HepG2 (cell line): ENCODE measurements around the gene SMIM36. TPM values are rescaled to one million over a fixed set of nuclear protein-coding genes. Genes with fewer than 3 reads are reported as not detected.
A peak's percentile ranks its signal among the peaks of the same experiment; 100 is the strongest.

Experiments used
- HDAC1 ChIP-seq: sonication (generic); formaldehyde crosslinking; IDR thresholded peaks from 2 replicates; pipeline ENCODE4 v1.5.1; 2020; ENCODE audit warnings: mild to moderate bottlenecking, missing genetic modification reagents
- HIVEP1 ChIP-seq: sonication (generic); formaldehyde crosslinking; IDR thresholded peaks from 2 replicates; pipeline ENCODE4 v1.4.0; 2020; ENCODE audit warnings: mild to moderate bottlenecking, missing genetic modification reagents
- KMT2B ChIP-seq: IDR thresholded peaks from 2 replicates; pipeline ENCODE4 v1.6.1; 2016; ENCODE audit warnings: missing genetic modification reagents, missing compliant biosample characterization
- SCMH1 ChIP-seq: sonication (generic); formaldehyde crosslinking; IDR thresholded peaks from 2 replicates; pipeline ENCODE4 v1.9.0; 2021; ENCODE audit warnings: missing genetic modification reagents, mild to moderate bottlenecking, borderline replicate concordance
- TEAD2 ChIP-seq: sonication (generic); formaldehyde crosslinking; IDR thresholded peaks from 2 replicates; pipeline ENCODE4 v1.9.0; 2021; ENCODE audit warnings: missing genetic modification reagents
- ZNF329 ChIP-seq: sonication (generic); formaldehyde crosslinking; IDR thresholded peaks from 2 replicates; pipeline ENCODE4 v1.9.0; 2021; ENCODE audit warnings: low read depth, mild to moderate bottlenecking, missing genetic modification reagents
- ZNF816 ChIP-seq: sonication (generic); formaldehyde crosslinking; IDR thresholded peaks from 2 replicates; pipeline ENCODE4 v1.8.0; 2022; ENCODE audit warnings: missing genetic modification reagents, mild to moderate bottlenecking, borderline replicate concordance
- polyA plus RNA-seq, 8 experiments: library from polyadenylated mRNA; depleted of rRNA in 3 of 8; stranded (reverse) in 7 of 8; unstranded in 1 of 8; fragments of >200 nt; fragmentation: Illumina TruSeq in 4 of 8; extraction: Trizol in 4 of 8; gene quantifications; 2 replicates each; pipeline versions ENCODE4 v1.2.1 to v1.2.3, GENCODE V29; 2011 to 2016; ENCODE audit warnings: low read depth in 4 of 8, missing spikeins in 1 of 8, mixed read lengths in 1 of 8; ENCODE audit not compliant: insufficient read depth in 1 of 8
- total RNA-seq, 5 experiments: library from RNA; depleted of rRNA; stranded (reverse); fragments of >200 nt; fragmentation: Illumina TruSeq; extraction: Trizol; gene quantifications; 2 replicates each; pipeline ENCODE4 v1.2.3, GENCODE V29; 2016; ENCODE audit warnings: low read depth in 1 of 5
- TF ChIP-seq, protein P1 (sequence below): sonication (generic); formaldehyde crosslinking; IDR thresholded peaks from 2 replicates; pipeline ENCODE4 v1.4.0; 2020; ENCODE audit warnings: mild to moderate bottlenecking, missing genetic modification reagents
- TF ChIP-seq, protein P2 (sequence below): sonication (generic); formaldehyde crosslinking; IDR thresholded peaks from 2 replicates; pipeline ENCODE4 v1.4.0; 2020; ENCODE audit warnings: mild to moderate bottlenecking, missing genetic modification reagents
- TF ChIP-seq, protein P3 (sequence below): sonication (generic); formaldehyde crosslinking; IDR thresholded peaks from 2 replicates; pipeline ENCODE4 v1.5.1; 2020; ENCODE audit warnings: mild to moderate bottlenecking, missing genetic modification reagents, moderate library complexity
- TF ChIP-seq, protein P4 (sequence below): sonication (generic); formaldehyde crosslinking; IDR thresholded peaks from 2 replicates; pipeline ENCODE4 v1.8.1; 2023; ENCODE audit warnings: missing genetic modification reagents, mild to moderate bottlenecking, borderline replicate concordance
- TF ChIP-seq, protein P5 (sequence below): sonication (generic); formaldehyde crosslinking; IDR thresholded peaks from 2 replicates; pipeline ENCODE4 v1.8.0; 2023; ENCODE audit warnings: mild to moderate bottlenecking, missing genetic modification reagents
- TF ChIP-seq, protein P6 (sequence below): IDR thresholded peaks from 2 replicates; pipeline ENCODE4 v1.6.1; 2016; ENCODE audit warnings: missing compliant biosample characterization, missing genetic modification reagents, borderline replicate concordance
- TF ChIP-seq, protein P7 (sequence below): sonication (generic); formaldehyde crosslinking; IDR thresholded peaks from 2 replicates; pipeline ENCODE4 v1.8.0; 2022; ENCODE audit warnings: missing genetic modification reagents, low read depth, mild to moderate bottlenecking, borderline replicate concordance

Gene SMIM36
- total and polyA plus RNA-seq, 2 of the 13 experiments (the other 11 are each of a cell fraction or from before 2014, with no cell fraction given), result not detected

DNA sequence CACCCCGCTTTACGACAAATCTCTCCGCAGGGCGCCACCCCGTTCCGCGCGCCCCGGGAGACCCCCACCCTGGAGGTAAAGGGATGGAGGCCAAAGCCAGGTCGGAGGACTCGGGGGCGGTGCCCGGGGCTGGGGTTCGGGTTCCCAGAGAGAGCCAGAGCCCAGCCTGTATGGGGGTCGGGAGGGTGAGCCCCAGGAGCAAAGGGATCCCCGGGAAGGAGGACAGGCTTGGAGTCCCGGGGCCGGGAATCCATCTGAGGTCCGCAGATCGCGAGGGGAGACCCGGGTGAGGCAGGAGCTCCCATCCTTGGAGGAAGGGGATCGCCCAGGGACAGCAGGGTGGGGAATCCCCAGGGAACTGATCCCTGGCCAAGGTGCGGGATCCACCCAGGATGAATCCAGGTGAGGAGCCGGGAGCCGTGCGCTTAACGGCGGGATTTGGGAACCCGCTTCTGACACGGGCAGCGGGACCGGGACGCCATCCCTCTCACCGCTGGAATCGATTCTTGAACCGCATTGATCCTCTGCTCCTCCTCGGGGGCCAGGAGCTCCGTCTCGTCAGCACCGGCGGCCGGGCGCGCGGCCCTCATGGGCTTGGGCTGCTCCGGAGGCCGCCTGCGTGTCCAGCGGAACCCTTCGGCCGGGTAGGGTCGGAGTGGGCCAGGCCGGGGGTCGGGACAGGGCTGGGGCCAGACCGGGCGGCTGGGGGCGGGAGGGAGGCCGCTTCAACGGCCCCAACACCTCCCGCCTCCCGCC lies 89.9 kb downstream of the SMIM36 start, which contains the start of gene MMD (continued):
- TF ChIP-seq, protein P1, sequence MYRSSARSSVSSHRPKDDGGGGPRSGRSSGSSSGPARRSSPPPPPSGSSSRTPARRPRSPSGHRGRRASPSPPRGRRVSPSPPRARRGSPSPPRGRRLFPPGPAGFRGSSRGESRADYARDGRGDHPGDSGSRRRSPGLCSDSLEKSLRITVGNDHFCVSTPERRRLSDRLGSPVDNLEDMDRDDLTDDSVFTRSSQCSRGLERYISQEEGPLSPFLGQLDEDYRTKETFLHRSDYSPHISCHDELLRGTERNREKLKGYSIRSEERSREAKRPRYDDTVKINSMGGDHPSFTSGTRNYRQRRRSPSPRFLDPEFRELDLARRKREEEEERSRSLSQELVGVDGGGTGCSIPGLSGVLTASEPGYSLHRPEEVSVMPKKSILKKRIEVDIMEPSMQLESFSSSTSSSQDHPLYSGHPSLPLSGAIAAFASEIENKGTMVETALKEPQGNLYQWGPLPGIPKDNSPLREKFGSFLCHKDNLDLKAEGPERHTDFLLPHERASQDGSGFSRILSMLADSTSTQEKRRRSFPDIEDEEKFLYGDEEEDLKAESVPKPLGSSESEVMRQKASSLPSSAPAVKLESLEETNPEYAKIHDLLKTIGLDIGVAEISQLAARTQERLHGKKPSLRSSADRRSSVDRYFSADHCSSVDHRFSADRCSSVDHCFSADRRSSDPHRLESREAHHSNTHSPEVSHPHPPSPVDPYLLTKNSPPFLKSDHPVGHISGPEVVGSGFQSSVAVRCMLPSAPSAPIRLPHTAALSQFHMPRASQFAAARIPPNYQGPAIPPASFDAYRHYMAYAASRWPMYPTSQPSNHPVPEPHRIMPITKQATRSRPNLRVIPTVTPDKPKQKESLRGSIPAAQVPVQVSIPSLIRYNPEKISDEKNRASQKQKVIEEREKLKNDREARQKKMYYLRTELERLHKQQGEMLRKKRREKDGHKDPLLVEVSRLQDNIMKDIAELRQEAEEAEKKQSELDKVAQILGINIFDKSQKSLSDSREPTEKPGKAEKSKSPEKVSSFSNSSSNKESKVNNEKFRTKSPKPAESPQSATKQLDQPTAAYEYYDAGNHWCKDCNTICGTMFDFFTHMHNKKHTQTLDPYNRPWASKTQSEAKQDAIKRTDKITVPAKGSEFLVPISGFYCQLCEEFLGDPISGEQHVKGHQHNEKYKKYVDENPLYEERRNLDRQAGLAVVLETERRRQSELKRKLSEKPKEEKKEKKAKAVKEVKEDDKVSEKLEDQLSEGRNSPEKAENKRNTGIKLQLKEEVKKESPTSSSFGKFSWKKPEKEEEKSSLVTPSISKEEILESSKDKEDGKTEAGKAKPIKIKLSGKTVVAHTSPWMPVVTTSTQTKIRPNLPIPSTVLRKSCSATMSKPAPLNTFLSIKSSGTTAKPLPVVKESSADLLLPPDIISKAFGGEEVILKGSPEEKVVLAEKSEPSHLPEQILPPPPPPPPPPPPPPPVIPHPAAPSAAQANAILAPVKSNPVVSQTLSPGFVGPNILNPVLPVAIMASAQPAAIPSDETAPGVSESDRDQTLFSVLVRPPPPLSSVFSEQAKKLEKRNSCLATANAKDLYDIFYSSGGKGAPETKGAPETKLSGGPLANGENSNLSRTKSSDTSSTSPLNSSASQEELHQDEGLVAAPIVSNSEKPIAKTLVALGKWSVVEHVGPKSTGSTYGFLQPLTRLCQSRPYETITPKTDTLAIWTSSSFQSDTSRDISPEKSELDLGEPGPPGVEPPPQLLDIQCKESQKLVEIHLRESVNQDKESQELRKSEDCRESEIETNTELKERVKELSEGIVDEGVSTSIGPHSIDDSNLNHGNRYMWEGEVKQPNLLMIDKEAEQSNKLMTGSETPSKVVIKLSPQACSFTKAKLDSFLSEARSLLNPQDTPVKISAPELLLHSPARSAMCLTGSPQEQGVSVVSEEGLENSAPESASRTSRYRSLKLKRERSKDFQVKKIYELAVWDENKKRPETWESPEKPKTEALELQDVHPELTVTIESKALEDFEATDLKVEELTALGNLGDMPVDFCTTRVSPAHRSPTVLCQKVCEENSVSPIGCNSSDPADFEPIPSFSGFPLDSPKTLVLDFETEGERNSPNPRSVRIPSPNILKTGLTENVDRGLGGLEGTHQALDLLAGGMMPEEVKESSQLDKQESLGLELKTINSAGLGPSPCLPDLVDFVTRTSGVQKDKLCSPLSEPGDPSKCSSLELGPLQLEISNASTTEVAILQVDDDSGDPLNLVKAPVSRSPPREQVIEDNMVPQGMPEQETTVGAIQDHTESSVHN, result peak; percentile 54; the same call in 1 of the 2 replicates
- no peak for TF ChIP-seq SCMH1 (CRISPR knock-in tag)
- TF ChIP-seq KMT2B (CRISPR knock-in tag), result no peak; the same call in 1 of the 2 replicates
- TF ChIP-seq, protein P2, sequence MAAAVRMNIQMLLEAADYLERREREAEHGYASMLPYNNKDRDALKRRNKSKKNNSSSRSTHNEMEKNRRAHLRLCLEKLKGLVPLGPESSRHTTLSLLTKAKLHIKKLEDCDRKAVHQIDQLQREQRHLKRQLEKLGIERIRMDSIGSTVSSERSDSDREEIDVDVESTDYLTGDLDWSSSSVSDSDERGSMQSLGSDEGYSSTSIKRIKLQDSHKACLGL (CRISPR knock-in tag), result peak; percentile 51; the same call in 1 of the 2 replicates
- TF ChIP-seq HIVEP1, result peak; percentile 68
- TF ChIP-seq ZNF816 (CRISPR knock-in tag), result peak; percentile 85; the same call in 1 of the 2 replicates
- TF ChIP-seq, protein P3, sequence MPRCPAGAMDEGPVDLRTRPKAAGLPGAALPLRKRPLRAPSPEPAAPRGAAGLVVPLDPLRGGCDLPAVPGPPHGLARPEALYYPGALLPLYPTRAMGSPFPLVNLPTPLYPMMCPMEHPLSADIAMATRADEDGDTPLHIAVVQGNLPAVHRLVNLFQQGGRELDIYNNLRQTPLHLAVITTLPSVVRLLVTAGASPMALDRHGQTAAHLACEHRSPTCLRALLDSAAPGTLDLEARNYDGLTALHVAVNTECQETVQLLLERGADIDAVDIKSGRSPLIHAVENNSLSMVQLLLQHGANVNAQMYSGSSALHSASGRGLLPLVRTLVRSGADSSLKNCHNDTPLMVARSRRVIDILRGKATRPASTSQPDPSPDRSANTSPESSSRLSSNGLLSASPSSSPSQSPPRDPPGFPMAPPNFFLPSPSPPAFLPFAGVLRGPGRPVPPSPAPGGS (CRISPR knock-in tag), result no peak; the same call in 1 of the 2 replicates
- TF ChIP-seq, protein P4, sequence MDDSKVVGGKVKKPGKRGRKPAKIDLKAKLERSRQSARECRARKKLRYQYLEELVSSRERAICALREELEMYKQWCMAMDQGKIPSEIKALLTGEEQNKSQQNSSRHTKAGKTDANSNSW (CRISPR knock-in tag), result no peak
- TF ChIP-seq, protein P5, sequence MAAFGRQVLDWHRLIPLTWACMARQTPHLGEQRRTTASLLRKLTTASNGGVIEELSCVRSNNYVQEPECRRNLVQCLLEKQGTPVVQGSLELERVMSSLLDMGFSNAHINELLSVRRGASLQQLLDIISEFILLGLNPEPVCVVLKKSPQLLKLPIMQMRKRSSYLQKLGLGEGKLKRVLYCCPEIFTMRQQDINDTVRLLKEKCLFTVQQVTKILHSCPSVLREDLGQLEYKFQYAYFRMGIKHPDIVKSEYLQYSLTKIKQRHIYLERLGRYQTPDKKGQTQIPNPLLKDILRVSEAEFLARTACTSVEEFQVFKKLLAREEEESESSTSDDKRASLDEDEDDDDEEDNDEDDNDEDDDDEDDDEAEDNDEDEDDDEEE (CRISPR knock-in tag), result peak; percentile 16; the same call in 1 of the 2 replicates
- TF ChIP-seq, protein P6, sequence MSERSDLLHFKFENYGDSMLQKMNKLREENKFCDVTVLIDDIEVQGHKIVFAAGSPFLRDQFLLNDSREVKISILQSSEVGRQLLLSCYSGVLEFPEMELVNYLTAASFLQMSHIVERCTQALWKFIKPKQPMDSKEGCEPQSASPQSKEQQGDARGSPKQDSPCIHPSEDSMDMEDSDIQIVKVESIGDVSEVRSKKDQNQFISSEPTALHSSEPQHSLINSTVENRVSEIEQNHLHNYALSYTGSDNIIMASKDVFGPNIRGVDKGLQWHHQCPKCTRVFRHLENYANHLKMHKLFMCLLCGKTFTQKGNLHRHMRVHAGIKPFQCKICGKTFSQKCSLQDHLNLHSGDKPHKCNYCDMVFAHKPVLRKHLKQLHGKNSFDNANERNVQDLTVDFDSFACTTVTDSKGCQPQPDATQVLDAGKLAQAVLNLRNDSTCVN, result no peak
- TF ChIP-seq TEAD2, result 0 out of 2 replicates have a peak, but pooled peaks have one; percentile 3
- TF ChIP-seq ZNF329 (CRISPR knock-in tag), result no peak
- TF ChIP-seq, protein P7, sequence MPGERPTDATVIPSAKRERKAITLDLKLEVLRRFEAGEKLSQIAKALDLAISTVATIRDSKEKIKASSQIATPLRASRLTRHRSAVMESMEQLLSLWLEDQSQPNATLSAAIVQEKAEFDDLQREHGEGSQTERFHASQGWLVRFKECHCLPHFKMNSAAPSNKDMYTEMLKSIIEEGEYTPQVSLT, result no peak; the same call in 1 of the 2 replicates
- peak; percentile 77 for TF ChIP-seq HDAC1
